Fibroblast of gingiva (primary cell): ENCODE data around the gene MSH3.

Source experiments
- DNase-seq: peaks from one replicate; pipeline ENCODE4 v3.0.0-alpha.2; 2011; ENCODE audit warnings: low read depth

The MSH3 gene

GRCh38 chr5:80654391-80655230, at the start of gene MSH3, which contains the start of gene DHFR:
Gene MSH3, plus strand, starts transcription at chr5:80654652. Its CDS starts 76 bp downstream, at chr5:80654728.
Gene DHFR, minus strand, starts transcription at chr5:80654983. Its CDS starts 494 bp downstream, at chr5:80654489.
- DNase-seq, result peak; percentile 86

GRCh38 chr5:80607343-80607742, 47.1 kb upstream of the MSH3 start:
- no peak for DNase-seq

GRCh38 chr5:80607832-80608231, 46.6 kb upstream of the MSH3 start:
- DNase-seq, result no peak

- no peak for DNase-seq
These were observed 45.7 kb upstream of the MSH3 start for GRCh38 chr5:80608731-80609130.

DNA sequence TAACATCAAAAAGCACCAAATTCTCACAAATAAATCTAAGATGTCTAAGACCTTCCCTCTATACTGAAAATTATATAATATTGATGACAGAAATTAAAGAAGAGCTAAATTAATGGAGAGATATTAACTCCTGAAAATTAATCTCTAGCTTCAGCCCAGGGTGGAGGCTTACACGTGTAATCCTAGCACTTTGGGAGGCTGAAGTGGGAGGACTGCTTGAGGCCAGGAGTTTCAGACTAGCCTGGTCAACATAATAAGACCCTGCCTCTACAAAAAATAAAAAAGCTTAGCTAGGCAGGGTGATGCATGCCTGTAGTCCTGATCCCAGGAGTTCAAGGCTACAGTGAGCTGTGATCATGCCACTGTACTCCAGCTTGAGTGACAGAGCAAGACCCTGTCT, 44.8 kb upstream of the MSH3 start:
- DNase-seq, result no peak

GRCh38 chr5:80615266-80615914, 39.1 kb upstream of the MSH3 start:
- DNase-seq, result no peak

DNA sequence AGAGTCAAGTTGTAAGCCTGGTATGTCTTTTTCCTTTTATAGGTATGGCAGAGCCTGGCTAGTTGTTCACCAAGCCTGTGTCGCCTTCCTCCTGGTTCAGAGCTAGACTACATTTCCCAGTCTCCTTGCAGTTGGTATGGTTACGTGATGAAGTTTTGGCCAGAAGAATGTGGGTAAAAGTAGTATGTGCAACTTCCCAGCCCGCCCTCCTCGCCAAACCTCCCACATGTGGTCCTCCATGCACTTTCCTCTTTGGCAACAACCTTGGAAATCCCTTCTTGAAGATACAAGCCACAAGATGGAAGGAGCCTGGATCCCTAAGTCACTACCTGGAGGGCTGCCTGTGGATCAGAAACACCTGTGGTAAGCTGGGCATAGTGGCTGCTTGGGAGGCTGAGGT, 36.0 kb upstream of the MSH3 start:
- no peak for DNase-seq

- no peak for DNase-seq
These were observed 35.4 kb upstream of the MSH3 start for GRCh38 chr5:80619086-80619485.

DNA sequence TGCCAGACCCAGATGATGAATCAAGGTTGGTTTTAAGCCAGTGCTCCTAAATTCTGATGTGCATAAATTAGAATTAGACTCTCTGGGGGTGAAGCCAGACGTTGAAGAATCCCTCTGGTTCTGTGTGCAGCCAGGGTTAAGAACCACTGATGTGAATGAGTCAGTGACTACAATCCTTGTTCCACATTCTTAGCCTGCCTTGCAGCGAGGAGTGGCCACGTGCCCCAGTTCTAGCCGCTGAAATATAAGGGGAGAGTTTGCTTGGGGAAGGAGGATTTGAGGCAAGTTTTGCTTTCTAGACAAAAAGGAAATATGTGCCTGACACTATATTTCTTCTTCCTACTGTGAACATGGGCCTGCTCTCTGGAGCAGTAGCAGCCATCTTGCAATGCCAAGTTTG, 34.2 kb upstream of the MSH3 start:
- DNase-seq, result no peak

GRCh38 chr5:80622756-80623155, 31.7 kb upstream of the MSH3 start:
- no peak for DNase-seq

DNA sequence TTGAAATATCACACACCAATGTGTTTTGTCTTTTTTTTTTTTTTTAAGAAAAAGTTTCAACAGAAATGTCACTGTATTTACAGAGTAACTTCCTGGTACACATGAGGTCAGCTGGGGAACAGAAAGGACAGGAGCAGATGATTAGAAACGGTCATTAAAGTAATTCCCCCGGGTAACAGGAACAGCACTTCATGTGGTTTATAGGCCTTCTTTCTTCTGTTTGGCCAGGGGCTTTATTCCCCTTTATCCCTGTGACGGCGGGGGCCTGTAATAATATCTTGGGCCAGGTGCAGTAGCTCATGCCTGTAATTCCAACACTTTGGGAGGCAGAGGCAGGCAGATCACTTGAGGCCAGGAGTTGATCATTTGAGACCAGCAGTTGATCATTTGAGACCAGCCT, 30.5 kb upstream of the MSH3 start:
- no peak for DNase-seq

- DNase-seq, result no peak
These were observed 29.2 kb upstream of the MSH3 start for GRCh38 chr5:80625230-80625629.

DNA sequence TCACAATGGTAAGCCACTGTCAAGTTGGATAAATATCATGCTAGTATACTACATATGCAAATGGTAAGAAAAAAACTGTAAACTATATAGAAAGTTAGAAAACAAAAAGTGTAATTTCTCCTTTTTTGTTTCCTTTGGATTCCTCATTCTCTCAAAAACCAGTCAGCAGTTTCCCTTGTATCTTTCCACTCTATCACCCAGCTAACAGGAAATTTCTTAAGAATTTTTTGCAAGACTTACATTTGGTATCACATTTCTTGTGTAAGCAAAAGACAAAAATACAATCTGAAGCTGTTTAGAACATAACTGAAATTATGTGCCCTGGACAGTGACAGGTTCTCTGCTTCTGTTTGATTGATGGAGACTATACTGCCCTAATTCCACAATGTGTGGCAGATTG, 25.2 kb upstream of the MSH3 start:
- DNase-seq, result no peak

DNA sequence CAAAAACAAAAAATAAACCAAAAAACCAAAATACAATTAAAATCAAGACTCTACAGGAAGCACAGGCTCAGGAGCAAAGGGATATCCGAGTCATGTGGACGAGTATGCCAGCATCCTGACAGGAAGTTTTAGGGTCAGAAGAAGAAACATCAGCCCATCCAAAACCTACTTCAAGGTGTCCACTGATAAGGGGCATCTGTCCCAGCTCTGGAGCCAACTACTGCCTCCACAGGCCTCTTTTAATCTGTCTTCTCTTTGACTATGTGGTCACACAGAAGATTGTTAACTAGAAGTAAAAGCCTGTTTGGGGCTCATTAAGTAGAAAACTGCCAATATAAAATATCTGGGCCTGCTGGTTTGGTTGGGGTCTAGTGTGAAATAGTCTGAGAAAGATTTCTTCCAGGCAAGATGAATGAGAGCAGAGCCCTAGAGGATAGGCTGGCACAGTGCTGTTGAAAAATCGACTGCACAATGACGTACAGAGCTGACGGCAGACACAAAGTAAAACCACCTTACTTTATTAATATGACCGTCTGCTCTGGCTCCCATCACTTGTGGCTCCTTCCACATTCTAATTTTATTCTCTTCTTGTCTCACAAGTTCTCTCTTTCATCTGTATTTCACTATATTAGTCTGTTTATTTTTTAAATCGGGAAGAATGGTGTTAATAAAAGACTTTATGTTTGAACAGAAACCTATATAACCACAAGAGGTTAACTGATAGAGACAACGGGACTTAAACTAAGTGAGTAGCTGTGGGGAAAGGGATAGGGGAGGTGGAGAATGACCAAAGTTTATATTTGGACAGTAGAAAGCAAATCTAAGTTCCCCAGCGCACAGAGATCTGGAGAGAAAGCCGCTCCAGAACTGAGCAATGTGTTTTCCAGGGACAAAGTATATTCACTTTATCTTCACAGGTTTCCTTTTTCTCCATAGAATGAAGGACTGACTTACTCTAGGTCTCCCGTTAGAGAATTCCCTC, 22.9 kb upstream of the MSH3 start:
- DNase-seq, result no peak

GRCh38 chr5:80632700-80633099, 21.8 kb upstream of the MSH3 start:
- no peak for DNase-seq

DNA sequence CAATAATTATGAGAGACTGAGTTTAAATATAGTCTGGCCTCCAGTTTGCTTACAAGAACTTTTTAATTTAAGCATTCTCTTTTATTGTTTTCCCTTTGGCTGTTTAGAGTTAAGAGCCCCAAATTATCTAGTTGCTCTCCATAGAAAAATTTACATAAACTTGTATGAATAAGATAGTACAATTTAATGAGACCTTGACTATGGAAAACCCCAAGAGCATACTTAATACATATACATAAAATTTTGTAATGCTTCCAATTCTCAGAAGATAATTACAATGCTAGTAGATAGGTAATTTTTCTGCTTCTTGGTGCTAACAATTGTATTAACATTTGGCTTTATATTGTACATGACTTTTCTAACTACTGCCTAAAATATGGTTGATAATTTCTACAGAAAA, 20.3 kb upstream of the MSH3 start:
- no peak for DNase-seq

GRCh38 chr5:80641353-80641752, 13.1 kb upstream of the MSH3 start:
- DNase-seq, result no peak

DNA sequence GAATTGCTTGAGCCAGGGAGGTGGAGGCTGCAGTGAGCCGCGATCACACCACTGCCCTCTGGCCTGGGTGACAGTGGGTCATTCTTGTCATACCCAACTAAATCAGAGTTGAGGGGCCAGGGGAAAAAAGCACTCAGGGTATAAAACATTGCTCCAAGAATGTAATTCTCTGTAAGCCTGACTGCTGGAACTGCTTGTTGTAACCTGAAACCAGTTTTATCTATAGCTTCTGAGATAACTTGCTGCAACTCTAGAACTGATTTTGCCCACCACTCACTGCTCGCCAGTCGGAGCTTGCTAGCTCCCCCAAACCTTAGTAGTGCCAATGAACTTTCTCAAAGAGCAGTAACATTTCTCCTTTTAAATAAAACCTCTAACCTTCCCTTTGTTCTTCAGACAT, 9.6 kb upstream of the MSH3 start:
- no peak for DNase-seq

DNA sequence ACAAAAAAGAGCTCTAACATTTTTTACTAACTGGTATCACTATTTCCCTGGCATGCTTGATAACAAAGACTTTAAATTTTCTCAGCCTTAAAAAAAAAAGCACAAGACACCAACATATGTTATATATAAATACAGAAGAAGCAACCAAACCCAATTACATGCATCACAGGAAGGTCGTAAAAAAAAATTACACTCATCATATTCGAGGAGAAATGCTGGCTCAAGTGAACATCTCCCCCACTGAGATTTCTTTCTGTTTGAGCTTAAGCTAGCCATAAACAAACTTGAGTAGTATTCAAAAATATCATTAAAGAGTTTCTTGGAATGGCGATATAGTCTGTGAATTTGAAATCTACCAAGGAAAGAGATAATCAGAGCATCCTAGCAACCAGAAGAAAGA, 7.5 kb upstream of the MSH3 start:
- DNase-seq, result no peak

DNA sequence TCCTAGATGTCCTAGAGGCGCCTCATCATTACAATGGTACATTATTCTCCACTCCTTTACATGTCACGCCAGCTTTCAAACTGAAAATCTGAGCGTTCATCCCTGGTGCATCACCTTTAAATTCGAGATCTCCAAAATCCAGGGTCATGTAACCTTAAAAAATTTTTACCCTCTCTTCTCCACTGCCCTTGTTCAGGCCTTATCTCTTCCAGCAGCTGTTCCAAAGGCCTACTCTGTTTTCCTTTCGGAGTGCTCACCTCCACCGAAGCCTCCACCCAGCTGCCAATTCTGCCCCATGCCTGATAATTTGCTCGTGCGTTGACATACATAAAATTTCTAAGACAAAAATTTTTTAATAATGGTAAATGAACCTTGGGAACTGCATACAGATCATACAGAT, 950 bp upstream of the MSH3 start:
- no peak for DNase-seq

DNA sequence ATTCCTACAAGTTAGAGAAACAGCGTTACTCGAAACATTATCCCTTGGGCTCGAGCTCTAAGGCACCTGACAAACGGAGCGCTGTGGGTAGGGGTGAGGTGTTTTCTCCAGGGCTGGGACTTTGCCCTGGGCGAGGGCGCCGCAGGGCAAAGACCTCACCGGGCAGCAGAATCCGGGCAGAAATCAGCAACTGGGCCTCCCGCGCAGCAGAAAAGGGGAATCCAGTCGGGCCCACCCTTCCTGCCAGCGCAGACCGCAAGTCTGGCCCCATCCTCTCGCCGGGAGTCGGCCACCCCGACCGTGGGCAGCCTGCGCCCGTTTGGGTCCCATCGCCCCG, 430 bp upstream of the MSH3 start:
- DNase-seq, result no peak

DNA sequence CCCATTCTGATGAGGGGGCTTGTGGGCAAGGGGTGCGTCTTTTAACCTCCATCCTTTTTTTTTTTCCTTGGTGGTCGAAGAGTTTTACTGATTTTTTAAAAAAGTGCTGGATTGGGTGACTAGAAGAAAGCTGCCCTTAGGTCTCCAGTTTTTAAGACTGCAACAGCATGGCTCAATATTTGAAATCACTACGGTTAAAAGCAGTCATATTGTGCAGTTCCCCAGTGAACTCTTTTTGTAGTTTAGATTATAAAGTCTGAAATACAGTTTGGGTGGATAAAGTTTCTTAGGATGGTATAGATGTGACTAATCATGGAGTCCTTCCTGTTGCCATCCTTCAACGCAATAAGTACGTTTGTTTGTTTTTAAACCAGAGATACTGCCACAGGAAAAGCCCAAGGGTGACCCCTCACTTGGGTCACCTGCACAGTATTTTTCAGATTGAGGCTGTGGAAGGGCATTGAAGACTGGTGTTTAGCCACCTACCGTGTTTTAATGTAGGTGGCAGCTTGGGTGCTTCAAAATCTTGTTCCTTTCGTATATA, 851 bp downstream of the MSH3 start:
- DNase-seq, result no peak
